ENCODE data around the gene OXA1L.
"Not testable (repeated sequence)": the region's sequence is repeated elsewhere in the genome, so short reads cannot be mapped to it uniquely, and the experiment has no call there.

Gene OXA1L

DNA sequence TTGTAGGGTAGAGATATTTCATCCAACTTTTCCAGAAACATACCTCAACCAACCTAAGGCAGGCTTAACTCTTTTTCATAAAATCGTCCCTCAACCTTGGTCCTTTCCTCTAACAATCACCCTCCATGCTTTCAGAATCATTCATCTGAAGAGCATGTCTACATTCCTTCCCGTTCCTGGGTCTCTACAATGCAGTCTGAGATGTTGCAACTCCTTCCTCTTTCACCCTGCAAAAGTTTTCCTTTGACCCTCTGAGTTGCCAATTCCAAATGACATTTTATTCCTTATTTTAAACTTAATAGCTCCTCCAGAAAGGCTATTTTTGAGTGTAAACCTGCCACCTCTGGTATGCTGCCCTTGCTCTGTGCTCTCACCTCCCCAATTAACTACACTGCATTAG lies 32.0 kb downstream of the OXA1L start:
- no peak for DNase-seq (ENCODE audit: insufficient read length, low spot score)
- FAIRE-seq: no peak
- TF ChIP-seq POLR2A (IDR thresholded peaks at IDR 0.05; ENCODE audit: low read depth, low read length): no peak

DNA sequence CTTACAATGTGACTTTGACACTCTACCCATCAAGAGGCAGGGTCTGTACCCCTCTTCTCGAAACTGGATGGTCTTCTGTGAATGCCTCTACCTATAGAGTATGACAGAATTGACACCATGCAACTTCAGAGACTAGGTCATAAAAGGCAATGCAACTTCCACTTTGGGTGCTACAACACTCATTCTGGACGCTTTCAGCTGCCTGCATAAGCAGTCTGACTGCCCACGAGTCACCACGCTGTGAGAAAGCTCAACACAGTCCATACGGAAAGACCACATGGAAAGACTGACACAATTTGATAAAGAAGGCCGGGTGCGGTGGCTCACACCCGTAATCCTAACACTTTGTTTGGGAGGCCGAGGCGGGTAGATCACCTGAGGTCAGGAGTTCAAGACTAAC lies 33.9 kb downstream of the OXA1L start:
- DNase-seq (ENCODE audit: insufficient read length, low spot score) (no peak), FAIRE-seq (no peak)
- TF ChIP-seq POLR2A (IDR thresholded peaks at IDR 0.05; ENCODE audit: low read depth, low read length): no peak

GRCh38 chr14:22801716-22802115 lies 35.2 kb downstream of the OXA1L start:
- TF ChIP-seq POLR2A (IDR thresholded peaks at IDR 0.05; ENCODE audit: low read depth, low read length): no peak
- no peak for FAIRE-seq
- DNase-seq (ENCODE audit: insufficient read length, low spot score): no peak

- DNase-seq (ENCODE audit: insufficient read length, low spot score) (no peak), FAIRE-seq (no peak)
- no peak for TF ChIP-seq POLR2A (IDR thresholded peaks at IDR 0.05; ENCODE audit: low read depth, low read length)
These were observed 36.6 kb downstream of the OXA1L start for GRCh38 chr14:22802860-22803686.

- DNase-seq (ENCODE audit: insufficient read length, low spot score) (no peak), FAIRE-seq (no peak)
- TF ChIP-seq POLR2A (IDR thresholded peaks at IDR 0.05; ENCODE audit: low read depth, low read length): no peak
These were observed 37.1 kb downstream of the OXA1L start for GRCh38 chr14:22803687-22803974.

DNA sequence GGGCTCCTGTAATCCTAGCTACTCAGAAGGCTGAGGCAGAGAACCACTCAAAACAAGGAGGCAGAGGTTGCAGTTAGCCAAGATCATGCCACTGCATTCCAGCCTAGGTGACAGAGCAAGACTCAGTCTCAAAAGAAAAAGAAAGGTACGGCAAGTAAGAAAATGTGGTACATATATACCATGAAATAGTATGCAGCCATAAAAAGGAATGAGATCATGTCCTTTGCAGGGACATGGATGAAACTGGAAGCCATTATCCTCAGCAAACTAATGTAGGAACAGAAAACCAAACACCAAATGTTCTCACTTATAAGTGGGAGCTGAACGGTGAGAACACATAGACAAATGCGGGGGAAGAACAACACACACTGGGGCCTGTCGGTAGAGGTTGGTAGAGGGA lies 38.7 kb downstream of the OXA1L start:
- DNase-seq (ENCODE audit: insufficient read length, low spot score); FAIRE-seq: not testable (repeated sequence)

GRCh38 chr14:22807432-22808087 lies 41.1 kb downstream of the OXA1L start:
- FAIRE-seq: no peak
- TF ChIP-seq POLR2A (IDR thresholded peaks at IDR 0.05; ENCODE audit: low read depth, low read length): no peak
- no peak for DNase-seq (ENCODE audit: insufficient read length, low spot score)

- TF ChIP-seq POLR2A (IDR thresholded peaks at IDR 0.05; ENCODE audit: low read depth, low read length): no peak
- DNase-seq (ENCODE audit: insufficient read length, low spot score): no peak
- FAIRE-seq: no peak
These were observed 42.1 kb downstream of the OXA1L start for GRCh38 chr14:22808388-22809209.

GRCh38 chr14:22811722-22812121 lies 45.2 kb downstream of the OXA1L start:
- FAIRE-seq: no peak
- TF ChIP-seq POLR2A (IDR thresholded peaks at IDR 0.05; ENCODE audit: low read depth, low read length): no peak
- no peak for DNase-seq (ENCODE audit: insufficient read length, low spot score)

DNA sequence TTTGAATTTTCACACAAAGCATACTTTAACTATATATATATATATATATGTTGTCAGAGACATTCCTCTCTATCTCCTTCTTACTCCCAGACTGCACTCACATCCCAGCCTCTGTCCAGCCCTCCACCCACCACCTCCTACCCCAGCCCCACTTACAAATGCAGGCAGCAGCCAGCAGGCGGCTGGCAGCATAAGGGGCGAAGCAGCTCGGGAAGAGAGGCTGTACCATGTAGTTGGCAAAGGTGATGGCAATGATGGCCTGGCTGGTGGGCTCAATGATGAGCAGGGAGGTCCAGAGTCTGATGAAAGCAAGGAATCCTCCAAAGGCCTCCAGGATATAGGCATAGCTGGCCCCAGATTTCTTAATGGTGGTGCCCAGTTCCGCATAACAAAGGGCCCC lies 46.3 kb downstream of the OXA1L start:
- no peak for TF ChIP-seq POLR2A (IDR thresholded peaks at IDR 0.05; ENCODE audit: low read depth, low read length)
- FAIRE-seq: no peak
- no peak for DNase-seq (ENCODE audit: insufficient read length, low spot score)

DNA sequence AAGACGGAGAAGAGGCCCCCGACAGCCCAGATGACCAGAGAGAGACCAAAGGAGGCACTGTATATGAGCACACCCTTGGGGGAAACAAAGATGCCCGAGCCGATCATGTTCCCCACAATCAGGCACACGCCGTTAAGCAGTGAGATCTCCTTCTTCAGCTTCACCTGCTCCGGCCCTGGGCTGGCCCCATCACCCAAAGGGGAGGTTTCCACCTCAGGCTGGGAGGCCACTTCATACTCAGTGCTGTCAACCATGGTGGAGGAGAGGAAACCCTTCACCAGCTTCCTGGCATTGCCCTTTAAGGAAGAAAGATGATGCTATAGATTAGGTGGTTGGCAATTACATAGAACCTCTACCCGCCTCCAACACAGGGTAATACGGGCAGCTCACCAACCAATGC lies 46.7 kb downstream of the OXA1L start:
- FAIRE-seq: no peak
- TF ChIP-seq POLR2A (IDR thresholded peaks at IDR 0.05; ENCODE audit: low read depth, low read length): no peak

GRCh38 chr14:22814373-22814772 lies 47.9 kb downstream of the OXA1L start:
- no peak for TF ChIP-seq POLR2A (IDR thresholded peaks at IDR 0.05; ENCODE audit: low read depth, low read length)
- DNase-seq (ENCODE audit: insufficient read length, low spot score) (no peak), FAIRE-seq (no peak)

More for the DNA sequence above, 46.7 kb downstream of the OXA1L start:
- no peak for DNase-seq (ENCODE audit: insufficient read length, low spot score)

DNA sequence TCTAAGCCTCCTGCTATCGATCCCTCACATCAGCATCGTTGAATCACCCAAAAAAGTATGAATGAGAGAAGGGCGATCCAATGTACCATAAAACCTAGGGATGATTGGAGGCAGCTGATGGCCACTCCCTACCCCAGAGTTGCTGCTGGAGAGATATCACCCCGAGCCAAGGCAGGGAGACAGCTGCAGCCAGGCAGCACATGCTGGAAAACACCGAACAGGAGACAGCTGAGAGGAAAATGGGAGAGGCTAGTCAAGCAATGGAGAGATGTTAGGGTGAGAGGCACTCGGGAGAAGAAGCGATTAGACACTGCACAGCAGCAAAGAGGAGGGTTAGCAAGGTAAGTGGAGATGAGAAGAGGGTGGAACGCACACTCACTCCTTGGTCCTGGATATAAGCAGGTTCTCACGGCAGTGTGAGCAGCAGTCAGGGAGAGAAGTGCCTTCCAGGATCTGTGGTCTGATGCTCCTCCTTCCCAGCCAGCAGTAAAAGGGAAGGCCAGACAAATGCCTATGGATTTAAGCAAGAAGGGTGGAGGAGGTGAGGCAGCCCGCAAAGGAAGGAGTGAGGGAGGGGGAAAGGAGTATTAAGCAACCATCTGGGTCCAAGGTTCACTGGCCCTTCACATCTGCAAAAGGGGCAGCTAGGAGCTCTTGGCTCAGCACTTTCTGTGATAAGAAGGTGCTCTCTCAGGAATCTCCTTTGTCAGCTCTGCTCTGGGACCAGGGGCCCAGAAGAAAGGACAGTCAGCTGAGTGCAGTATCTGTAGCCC lies 48.6 kb downstream of the OXA1L start, which contains the start of gene SLC7A7:
Gene SLC7A7, minus strand, starts transcription at position 495 of the 773 bp plus-strand sequence. CDS start 2,037 bp downstream, outside the sequence.
- no peak for FAIRE-seq
- TF ChIP-seq POLR2A (IDR thresholded peaks at IDR 0.05; ENCODE audit: low read depth, low read length): no peak
- DNase-seq (ENCODE audit: insufficient read length, low spot score): no peak
